Upper lobe of left lung (tissue), 4 donors: ENCODE measurements around the gene ATIC.

Source experiments
- POLR2A ChIP-seq, 4 donors: fragments of 450-650 bp; IDR thresholded peaks; one replicate each; pipeline ENCODE4 v1.5.1; 2016 to 2017; ENCODE audit warnings: antibody characterized with exemption in 4 of 4, mild to moderate bottlenecking in 2 of 4
- TF ChIP-seq, protein P1 (sequence below), 6 experiments: fragments of 450-650 bp in 4 of 6; fragments of 200-600 bp in 2 of 6; sonication (generic) in 2 of 6; IDR thresholded peaks; one replicate each; pipeline ENCODE4 v1.5.1; 2016 to 2019; ENCODE audit warnings: antibody characterized with exemption in 6 of 6

DNA sequence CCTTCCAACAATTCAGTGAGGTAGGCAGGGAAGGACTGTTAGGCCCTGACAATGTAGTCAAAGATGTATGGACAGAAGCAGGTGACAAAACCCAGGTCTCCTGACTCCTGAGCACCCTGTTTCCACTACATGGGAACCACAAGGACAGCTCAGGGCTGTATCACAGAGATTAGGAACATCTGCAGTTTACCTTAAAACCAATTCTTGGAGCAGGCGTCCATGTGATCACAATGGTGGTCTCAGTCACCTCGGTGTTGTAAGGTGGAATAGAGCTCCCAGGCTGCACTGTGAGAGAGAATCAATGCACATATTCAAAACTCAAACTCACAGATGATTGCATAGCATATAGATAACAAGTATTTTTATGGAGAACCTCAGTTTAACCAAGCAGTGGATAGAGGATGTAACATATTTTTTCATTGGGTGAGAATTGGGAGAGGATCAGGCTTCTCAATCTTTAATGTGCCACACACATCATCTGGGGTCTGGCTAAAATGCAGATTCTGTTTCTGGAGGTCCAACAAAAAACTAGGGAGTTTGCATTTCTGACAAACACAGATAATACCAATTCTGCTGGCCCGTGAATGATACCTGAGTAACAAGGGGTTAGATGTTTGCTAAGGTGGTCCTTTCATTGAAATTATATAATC lies 87.3 kb downstream of the ATIC start:
- TF ChIP-seq, protein P1, sequence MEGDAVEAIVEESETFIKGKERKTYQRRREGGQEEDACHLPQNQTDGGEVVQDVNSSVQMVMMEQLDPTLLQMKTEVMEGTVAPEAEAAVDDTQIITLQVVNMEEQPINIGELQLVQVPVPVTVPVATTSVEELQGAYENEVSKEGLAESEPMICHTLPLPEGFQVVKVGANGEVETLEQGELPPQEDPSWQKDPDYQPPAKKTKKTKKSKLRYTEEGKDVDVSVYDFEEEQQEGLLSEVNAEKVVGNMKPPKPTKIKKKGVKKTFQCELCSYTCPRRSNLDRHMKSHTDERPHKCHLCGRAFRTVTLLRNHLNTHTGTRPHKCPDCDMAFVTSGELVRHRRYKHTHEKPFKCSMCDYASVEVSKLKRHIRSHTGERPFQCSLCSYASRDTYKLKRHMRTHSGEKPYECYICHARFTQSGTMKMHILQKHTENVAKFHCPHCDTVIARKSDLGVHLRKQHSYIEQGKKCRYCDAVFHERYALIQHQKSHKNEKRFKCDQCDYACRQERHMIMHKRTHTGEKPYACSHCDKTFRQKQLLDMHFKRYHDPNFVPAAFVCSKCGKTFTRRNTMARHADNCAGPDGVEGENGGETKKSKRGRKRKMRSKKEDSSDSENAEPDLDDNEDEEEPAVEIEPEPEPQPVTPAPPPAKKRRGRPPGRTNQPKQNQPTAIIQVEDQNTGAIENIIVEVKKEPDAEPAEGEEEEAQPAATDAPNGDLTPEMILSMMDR (IDR thresholded peaks at IDR 0.05): no peak
- no peak for TF ChIP-seq POLR2A (IDR thresholded peaks at IDR 0.05)
